Measurements from ENCODE around the gene NECTIN1. TPM values are rescaled to one million over a fixed set of nuclear protein-coding genes. Genes with fewer than 3 reads are reported as not detected.

NECTIN1 gene
- total and polyA plus RNA-seq, 2 of the 13 experiments (the other 11 are each of a cell fraction or from before 2014, with no cell fraction given): 3.9 to 7.3 TPM

- no TSS peak for BruUV-seq (replicated peaks)
- H3K4me2 ChIP-seq (ENCODE audit: low read depth, low read length): no peak overlapping the region
- ATAC-seq (no peak), DNase-seq (ENCODE audit: low spot score) (peak; percentile 16), FAIRE-seq (no peak)
- CTCF ChIA-PET (ENCODE audit: low intra/inter-chr PET ratio, low total read pairs): no interaction called here
- POLR2A ChIA-PET: no interaction called here
- no peak overlapping the region for H2AFZ ChIP-seq (ENCODE audit: low read length)
- no peaks in the 10 kb centered on the region for H3K4me1 ChIP-seq (ENCODE audit: insufficient read depth, low read length)
- intact Hi-C loops (cut with micrococcal nuclease; ENCODE audit: unreplicated experiment) (no loop called here), in situ Hi-C loops (cut with HindIII; ENCODE audit: extremely low pct_ligation_motif_present, low pct_unique_long_range_greater_than_20kb) (no loop called here)
- H4K20me1 ChIP-seq (ENCODE audit: insufficient read depth, low read length): no peaks in the 10 kb centered on the region
- H3K4me3 ChIP-seq (replicated peaks in 1 of 3; ENCODE audit: insufficient read depth in 1 of 3, low read depth in 2 of 3, low read length in 3 of 3): no peak overlapping the region
- no peak overlapping the region for H3K27ac ChIP-seq (ENCODE audit: extremely low read length, insufficient read depth, low read length)
- H3K9me3 ChIP-seq (ENCODE audit: low read length): no peaks in the 10 kb centered on the region
- H3K36me3 ChIP-seq (replicated peaks in 1 of 2; ENCODE audit: control insufficient read depth in 1 of 2, insufficient read depth in 2 of 2, low read length in 2 of 2): no peaks in the 10 kb centered on the region
- no peak overlapping the region for H3K9ac ChIP-seq (ENCODE audit: insufficient read depth, low read depth, low read length)
- H3K27me3 ChIP-seq (ENCODE audit: control insufficient read depth in 1 of 2, insufficient read depth in 2 of 2, low read length in 2 of 2): peaks cover 0 to 36% of the 10 kb centered on the region in 2 experiments; a peak in 3 of 5 replicates
- WGBS (ENCODE audit: low lambda C conversion rate): 9% methylated on average over 7 of the region's 28 CpGs
- no peaks in the 10 kb centered on the region for H3K79me2 ChIP-seq (ENCODE audit: insufficient read depth, low read length)
- peak; percentile 44 for TF ChIP-seq STAG1 (CRISPR knock-in tag; IDR thresholded peaks at IDR 0.05)
- TF ChIP-seq, protein P1, sequence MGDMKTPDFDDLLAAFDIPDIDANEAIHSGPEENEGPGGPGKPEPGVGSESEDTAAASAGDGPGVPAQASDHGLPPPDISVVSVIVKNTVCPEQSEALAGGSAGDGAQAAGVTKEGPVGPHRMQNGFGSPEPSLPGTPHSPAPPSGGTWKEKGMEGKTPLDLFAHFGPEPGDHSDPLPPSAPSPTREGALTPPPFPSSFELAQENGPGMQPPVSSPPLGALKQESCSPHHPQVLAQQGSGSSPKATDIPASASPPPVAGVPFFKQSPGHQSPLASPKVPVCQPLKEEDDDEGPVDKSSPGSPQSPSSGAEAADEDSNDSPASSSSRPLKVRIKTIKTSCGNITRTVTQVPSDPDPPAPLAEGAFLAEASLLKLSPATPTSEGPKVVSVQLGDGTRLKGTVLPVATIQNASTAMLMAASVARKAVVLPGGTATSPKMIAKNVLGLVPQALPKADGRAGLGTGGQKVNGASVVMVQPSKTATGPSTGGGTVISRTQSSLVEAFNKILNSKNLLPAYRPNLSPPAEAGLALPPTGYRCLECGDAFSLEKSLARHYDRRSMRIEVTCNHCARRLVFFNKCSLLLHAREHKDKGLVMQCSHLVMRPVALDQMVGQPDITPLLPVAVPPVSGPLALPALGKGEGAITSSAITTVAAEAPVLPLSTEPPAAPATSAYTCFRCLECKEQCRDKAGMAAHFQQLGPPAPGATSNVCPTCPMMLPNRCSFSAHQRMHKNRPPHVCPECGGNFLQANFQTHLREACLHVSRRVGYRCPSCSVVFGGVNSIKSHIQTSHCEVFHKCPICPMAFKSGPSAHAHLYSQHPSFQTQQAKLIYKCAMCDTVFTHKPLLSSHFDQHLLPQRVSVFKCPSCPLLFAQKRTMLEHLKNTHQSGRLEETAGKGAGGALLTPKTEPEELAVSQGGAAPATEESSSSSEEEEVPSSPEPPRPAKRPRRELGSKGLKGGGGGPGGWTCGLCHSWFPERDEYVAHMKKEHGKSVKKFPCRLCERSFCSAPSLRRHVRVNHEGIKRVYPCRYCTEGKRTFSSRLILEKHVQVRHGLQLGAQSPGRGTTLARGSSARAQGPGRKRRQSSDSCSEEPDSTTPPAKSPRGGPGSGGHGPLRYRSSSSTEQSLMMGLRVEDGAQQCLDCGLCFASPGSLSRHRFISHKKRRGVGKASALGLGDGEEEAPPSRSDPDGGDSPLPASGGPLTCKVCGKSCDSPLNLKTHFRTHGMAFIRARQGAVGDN (CRISPR knock-in tag; IDR thresholded peaks at IDR 0.05): peak; percentile 17; the same call in 1 of the 2 replicates
- no peak for TF ChIP-seq RAD51 (IDR thresholded peaks at IDR 0.05; ENCODE audit: borderline replicate concordance)
- TF ChIP-seq, protein P2, sequence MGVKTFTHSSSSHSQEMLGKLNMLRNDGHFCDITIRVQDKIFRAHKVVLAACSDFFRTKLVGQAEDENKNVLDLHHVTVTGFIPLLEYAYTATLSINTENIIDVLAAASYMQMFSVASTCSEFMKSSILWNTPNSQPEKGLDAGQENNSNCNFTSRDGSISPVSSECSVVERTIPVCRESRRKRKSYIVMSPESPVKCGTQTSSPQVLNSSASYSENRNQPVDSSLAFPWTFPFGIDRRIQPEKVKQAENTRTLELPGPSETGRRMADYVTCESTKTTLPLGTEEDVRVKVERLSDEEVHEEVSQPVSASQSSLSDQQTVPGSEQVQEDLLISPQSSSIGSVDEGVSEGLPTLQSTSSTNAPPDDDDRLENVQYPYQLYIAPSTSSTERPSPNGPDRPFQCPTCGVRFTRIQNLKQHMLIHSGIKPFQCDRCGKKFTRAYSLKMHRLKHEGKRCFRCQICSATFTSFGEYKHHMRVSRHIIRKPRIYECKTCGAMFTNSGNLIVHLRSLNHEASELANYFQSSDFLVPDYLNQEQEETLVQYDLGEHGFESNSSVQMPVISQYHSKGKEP (CRISPR knock-in tag; IDR thresholded peaks at IDR 0.05): no peak
- no peak for TF ChIP-seq PATZ1 (CRISPR knock-in tag; IDR thresholded peaks at IDR 0.05)
- TF ChIP-seq TSC22D2 (CRISPR knock-in tag; IDR thresholded peaks at IDR 0.05; ENCODE audit: borderline replicate concordance): no peak
- TF ChIP-seq POLR2A (IDR thresholded peaks at IDR 0.05; ENCODE audit: insufficient read depth in 1 of 2, low read depth in 2 of 2, low read length in 2 of 2): no peak
- TF ChIP-seq ZNF746 (CRISPR knock-in tag; IDR thresholded peaks at IDR 0.05): no peak
- no peak for TF ChIP-seq ZNF713 (CRISPR knock-in tag; IDR thresholded peaks at IDR 0.05)
- TF ChIP-seq HNRNPLL (IDR thresholded peaks at IDR 0.05; ENCODE audit: low read depth, low read length, poor library complexity, severe bottlenecking): peak; percentile 25
- TF ChIP-seq ZNF768 (CRISPR knock-in tag; IDR thresholded peaks at IDR 0.05): 0 out of 2 replicates have a peak, but pooled peaks have one; percentile 22
- TF ChIP-seq, protein P3, sequence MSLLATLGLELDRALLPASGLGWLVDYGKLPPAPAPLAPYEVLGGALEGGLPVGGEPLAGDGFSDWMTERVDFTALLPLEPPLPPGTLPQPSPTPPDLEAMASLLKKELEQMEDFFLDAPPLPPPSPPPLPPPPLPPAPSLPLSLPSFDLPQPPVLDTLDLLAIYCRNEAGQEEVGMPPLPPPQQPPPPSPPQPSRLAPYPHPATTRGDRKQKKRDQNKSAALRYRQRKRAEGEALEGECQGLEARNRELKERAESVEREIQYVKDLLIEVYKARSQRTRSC (CRISPR knock-in tag; IDR thresholded peaks at IDR 0.05; ENCODE audit: low read depth): no peak
- TF ChIP-seq KDM5B (CRISPR knock-in tag; IDR thresholded peaks at IDR 0.05; ENCODE audit: borderline replicate concordance): no peak
Observed at GRCh38 chr11:119602745-119603373, 126.1 kb downstream of the NECTIN1 start.

Measured in HepG2 (cell line).